Astrocyte of the cerebellum (primary cell): ENCODE measurements around the gene ACOT11.
"Not testable (repeated sequence)": the region's sequence is repeated elsewhere in the genome, so short reads cannot be mapped to it uniquely, and the experiment has no call there.

Experiments used
- DNase-seq: peaks from one replicate; pipeline ENCODE4 v3.0.0-alpha.2; 2011; ENCODE audit warnings: low read depth
- H3K4me3 ChIP-seq: 2 replicates; pipeline ENCODE4 v1.5.1; 2011; ENCODE audit warnings: mild to moderate bottlenecking, low read depth, low read length, moderate library complexity
- CTCF ChIP-seq: IDR thresholded peaks from 2 replicates; pipeline ENCODE4 v1.5.1; 2012; ENCODE audit warnings: low read length, low read depth, moderate library complexity, mild to moderate bottlenecking; ENCODE audit errors: missing control alignments
- in situ Hi-C: cut with HindIII; loops from 2 replicates; pipeline ENCODE4 v1.10.0; 2017; ENCODE audit warnings: low sequenced_read_pairs

Gene ACOT11

GRCh38 chr1:54517496-54517895, 30.5 kb upstream of the ACOT11 start:
- no peak overlapping the region for H3K4me3 ChIP-seq
- no peak for DNase-seq
- TF ChIP-seq CTCF = no peak
- in situ Hi-C loops = no loop called here

- in situ Hi-C loops = no loop called here
- H3K4me3 ChIP-seq = no peak overlapping the region
- DNase-seq = no peak
- TF ChIP-seq CTCF = no peak
These were observed 29.5 kb upstream of the ACOT11 start for GRCh38 chr1:54518489-54518888.

GRCh38 chr1:54519709-54520108, 28.3 kb upstream of the ACOT11 start:
- in situ Hi-C loops = no loop called here
- DNase-seq = no peak
- no peak overlapping the region for H3K4me3 ChIP-seq
- TF ChIP-seq CTCF = no peak

- TF ChIP-seq CTCF = no peak
- in situ Hi-C loops = no loop called here
- no peak for DNase-seq
- no peak overlapping the region for H3K4me3 ChIP-seq
These were observed 27.3 kb upstream of the ACOT11 start for GRCh38 chr1:54520631-54521321.

GRCh38 chr1:54526565-54526964, 21.5 kb upstream of the ACOT11 start:
- DNase-seq, H3K4me3 ChIP-seq, in situ Hi-C loops: not testable (repeated sequence)

GRCh38 chr1:54528613-54529012, 19.4 kb upstream of the ACOT11 start:
- no peak overlapping the region for H3K4me3 ChIP-seq
- DNase-seq = no peak
- in situ Hi-C loops = no loop called here
- TF ChIP-seq CTCF = no peak

- in situ Hi-C loops = no loop called here
- H3K4me3 ChIP-seq = no peak overlapping the region
- no peak for DNase-seq
- no peak for TF ChIP-seq CTCF
These were observed 16.0 kb upstream of the ACOT11 start for GRCh38 chr1:54532033-54532432.

GRCh38 chr1:54536656-54537055, 11.4 kb upstream of the ACOT11 start:
- in situ Hi-C loops, DNase-seq, H3K4me3 ChIP-seq: not testable (repeated sequence)
